Activated naive CD8-positive, alpha-beta T cell treated with anti-CD3 and anti-CD28 coated beads for 36 hours (primary cell): ENCODE data around the gene MXRA7. TPM values are rescaled to one million over a fixed set of nuclear protein-coding genes. Genes with fewer than 3 reads are reported as not detected.
"Not testable (repeated sequence)": the region's sequence is repeated elsewhere in the genome, so short reads cannot be mapped to it uniquely, and the experiment has no call there.

Experiments
- DNase-seq: peaks from one replicate; pipeline ENCODE4 v3.0.0; 2021
- H3K27ac Mint-ChIP-seq: one replicate; pipeline ENCODE4 v1.8.0; 2022; ENCODE audit warnings: mild to moderate bottlenecking, moderate library complexity, mixed read lengths
- H3K27me3 Mint-ChIP-seq: one replicate; pipeline ENCODE4 v1.8.0; 2022; ENCODE audit warnings: mild to moderate bottlenecking, mixed read lengths
- H3K36me3 Mint-ChIP-seq: one replicate; pipeline ENCODE4 v1.8.0; 2021; ENCODE audit warnings: mild to moderate bottlenecking, mixed read lengths
- H3K4me1 Mint-ChIP-seq: one replicate; pipeline ENCODE4 v1.8.0; 2021; ENCODE audit warnings: mixed read lengths
- H3K4me3 Mint-ChIP-seq: one replicate; pipeline ENCODE4 v1.8.0; 2022; ENCODE audit warnings: mild to moderate bottlenecking, moderate library complexity, mixed read lengths
- H3K9me3 Mint-ChIP-seq: one replicate; pipeline ENCODE4 v1.8.0; 2022; ENCODE audit warnings: mixed read lengths
- total RNA-seq, 2 experiments: library from RNA; stranded (reverse); gene quantifications; one replicate each; pipeline ENCODE4 v1.2.3, GENCODE V29; 2021

The MXRA7 gene
- total RNA-seq, 2 experiments from 2014 or later, result 13.7 to 14.8 TPM

DNA sequence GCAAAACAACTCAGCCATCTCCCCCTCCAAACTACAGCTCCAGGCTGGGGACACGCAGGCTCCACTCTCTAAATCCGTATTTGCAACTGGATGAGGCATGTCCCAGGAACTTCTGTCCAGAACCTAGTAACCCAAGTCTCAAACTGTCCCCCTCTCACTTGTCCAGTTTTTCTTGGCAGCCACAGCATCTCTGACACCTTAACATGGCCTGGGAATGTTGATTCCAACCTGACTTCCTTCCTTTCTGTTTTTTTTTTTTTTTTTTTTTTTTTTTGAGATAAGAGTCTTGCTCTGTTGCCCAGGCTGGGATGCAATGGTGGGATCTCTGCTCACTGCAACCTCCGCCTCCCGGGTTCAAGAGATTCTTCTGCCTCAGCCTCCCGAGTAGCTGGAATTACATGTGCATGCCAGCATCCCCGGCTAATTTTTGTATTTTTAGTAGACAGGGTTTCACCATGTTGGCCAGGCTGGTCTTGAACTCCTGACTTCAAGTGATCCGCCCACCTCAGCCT, 12.2 kb downstream of the MXRA7 start:
- not testable (repeated sequence) for H3K27me3 Mint-ChIP-seq, H3K4me3 Mint-ChIP-seq, H3K27ac Mint-ChIP-seq, H3K9me3 Mint-ChIP-seq, H3K4me1 Mint-ChIP-seq, DNase-seq, H3K36me3 Mint-ChIP-seq

- H3K27me3 Mint-ChIP-seq, result no peaks in the 10 kb centered on the region
- H3K4me3 Mint-ChIP-seq, result no peak overlapping the region
- no peaks in the 10 kb centered on the region for H3K36me3 Mint-ChIP-seq
- no peak overlapping the region for H3K27ac Mint-ChIP-seq
- no peaks in the 10 kb centered on the region for H3K9me3 Mint-ChIP-seq
- H3K4me1 Mint-ChIP-seq, result no peaks in the 10 kb centered on the region
- DNase-seq, result no peak
Observed at GRCh38 chr17:76697702-76698465, 12.9 kb downstream of the MXRA7 start.

DNA sequence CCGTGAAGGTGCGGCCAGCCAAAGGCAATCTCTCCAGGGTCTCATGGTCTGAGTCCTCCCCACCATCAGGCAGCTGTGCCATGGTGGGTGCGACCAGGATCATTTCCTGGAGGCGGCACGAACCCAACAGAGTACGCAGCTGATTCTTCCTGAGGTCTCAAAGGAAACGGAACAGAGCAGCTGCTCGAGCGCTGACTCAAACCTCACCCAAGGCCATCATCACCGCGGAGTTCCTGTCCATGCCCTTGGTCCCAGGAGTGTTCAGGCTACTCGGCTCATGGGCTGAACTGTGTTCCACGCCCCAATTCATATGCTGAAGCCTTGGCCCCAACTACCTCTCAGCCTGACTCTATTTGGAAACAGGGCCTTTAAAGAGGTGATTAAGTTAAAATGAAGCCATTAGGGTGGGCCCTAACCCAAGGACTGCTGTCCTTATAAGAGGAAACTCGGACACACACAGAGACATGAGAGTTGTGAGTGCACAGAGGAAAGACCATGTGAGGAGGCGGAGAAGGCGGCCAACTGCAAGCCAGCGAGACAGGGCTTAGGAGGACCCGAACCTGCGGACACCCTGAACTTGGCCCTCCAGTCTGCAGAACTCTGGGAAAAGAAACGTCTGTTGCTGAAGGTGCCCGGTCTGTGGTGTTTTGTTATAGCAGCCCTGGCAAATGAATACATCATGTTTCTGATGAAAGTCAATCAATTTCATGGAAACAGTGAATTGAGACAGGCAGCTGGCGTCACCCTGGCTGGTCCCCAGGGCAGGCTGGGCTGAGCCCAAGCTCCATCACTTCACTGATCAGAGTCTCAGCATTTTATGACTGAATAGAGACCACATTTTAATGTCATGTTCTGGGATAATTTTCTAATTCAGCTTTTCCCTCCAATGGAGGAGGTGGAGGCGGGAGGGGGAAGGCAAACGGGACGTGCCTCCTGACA, 13.7 kb downstream of the MXRA7 start:
- no peaks in the 10 kb centered on the region for H3K9me3 Mint-ChIP-seq
- H3K4me1 Mint-ChIP-seq, result no peaks in the 10 kb centered on the region
- DNase-seq, result no peak
- no peaks in the 10 kb centered on the region for H3K36me3 Mint-ChIP-seq
- no peak overlapping the region for H3K27ac Mint-ChIP-seq
- no peak overlapping the region for H3K4me3 Mint-ChIP-seq
- H3K27me3 Mint-ChIP-seq, result no peaks in the 10 kb centered on the region

DNA sequence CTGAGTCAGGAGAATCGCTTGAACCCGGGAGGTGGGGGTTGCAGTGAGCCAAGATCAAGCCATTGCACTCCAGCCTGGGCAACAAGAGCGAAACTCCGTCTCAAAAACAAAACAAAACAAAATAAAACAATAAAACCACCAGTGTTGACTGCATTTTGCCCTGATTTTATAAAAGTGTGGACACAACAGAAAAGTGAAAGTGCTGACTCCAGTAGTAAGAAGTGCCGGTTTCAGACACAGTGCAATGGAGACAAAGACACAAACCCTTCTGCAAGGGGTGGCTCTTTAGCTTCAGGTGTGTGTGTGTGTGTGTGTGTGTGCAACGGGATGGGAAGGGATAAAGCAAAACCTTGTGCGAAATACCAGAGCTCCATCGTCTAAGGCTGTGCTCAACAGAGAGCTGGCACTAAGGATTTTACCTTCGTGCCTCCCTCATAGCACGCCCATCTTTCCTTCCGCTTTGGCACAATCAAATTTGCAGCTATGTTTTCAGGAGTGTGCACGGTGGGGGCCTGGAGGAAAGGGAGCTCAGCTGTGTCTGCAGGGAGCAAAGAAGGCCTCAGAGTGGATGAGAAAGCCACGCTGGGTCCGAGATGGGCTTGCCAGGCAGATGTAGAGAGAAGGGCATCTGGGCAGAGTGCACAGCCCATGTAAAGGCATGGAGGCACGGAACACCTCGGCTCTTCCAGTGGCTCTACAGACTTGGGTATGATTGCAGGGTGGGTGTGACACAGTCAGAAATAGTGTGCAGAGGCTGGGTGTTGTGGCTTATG, 15.5 kb downstream of the MXRA7 start:
- no peak overlapping the region for H3K4me3 Mint-ChIP-seq
- H3K4me1 Mint-ChIP-seq, result no peaks in the 10 kb centered on the region
- no peaks in the 10 kb centered on the region for H3K36me3 Mint-ChIP-seq
- DNase-seq, result no peak
- H3K27me3 Mint-ChIP-seq, result no peaks in the 10 kb centered on the region
- no peaks in the 10 kb centered on the region for H3K9me3 Mint-ChIP-seq
- H3K27ac Mint-ChIP-seq, result no peak overlapping the region

DNA sequence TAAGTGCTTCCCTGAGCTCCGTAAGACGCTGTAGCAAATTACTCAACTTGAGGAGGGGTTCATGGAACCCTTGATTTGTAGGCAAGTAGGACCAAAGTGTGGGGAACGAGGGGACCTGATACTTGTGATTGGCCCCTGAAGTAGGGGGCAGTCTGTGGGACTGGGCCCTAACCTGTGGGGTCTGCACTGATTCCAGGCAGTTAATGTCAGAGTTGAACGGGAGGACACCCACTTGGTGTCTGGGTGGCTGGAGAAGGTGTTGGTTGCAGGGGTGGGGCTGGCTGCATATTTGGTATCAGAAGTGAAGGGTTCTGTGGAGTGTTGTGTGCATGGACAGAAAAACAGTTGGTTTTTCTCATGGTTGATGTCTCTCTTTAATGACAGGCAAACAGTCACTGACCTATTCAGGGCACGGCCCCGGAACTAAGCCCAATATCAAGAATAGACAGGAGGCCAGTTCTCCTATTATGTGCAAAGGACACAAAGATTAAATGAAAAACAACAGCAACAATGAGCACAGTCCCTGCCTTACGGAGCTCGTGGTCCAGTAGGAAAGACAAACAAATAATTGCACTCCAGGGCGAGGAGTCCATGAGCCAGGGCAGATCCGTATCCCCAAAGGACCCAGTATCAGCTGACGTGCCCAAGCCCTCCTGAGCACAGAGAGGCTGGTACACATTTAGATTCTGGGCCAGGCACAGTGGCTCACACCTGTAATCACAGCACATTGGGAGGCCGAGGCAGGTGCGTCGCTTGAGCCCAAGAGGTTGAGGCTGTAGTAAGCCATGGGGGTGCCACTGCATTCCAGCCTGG, 19.2 kb downstream of the MXRA7 start:
- Mint-ChIP-seq H3K4me1 (no peaks in the 10 kb centered on the region), H3K4me3 (no peak overlapping the region), H3K9me3 (no peaks in the 10 kb centered on the region), H3K36me3 (no peaks in the 10 kb centered on the region), H3K27me3 (no peaks in the 10 kb centered on the region), H3K27ac (no peak overlapping the region)
- DNase-seq, result no peak

DNA sequence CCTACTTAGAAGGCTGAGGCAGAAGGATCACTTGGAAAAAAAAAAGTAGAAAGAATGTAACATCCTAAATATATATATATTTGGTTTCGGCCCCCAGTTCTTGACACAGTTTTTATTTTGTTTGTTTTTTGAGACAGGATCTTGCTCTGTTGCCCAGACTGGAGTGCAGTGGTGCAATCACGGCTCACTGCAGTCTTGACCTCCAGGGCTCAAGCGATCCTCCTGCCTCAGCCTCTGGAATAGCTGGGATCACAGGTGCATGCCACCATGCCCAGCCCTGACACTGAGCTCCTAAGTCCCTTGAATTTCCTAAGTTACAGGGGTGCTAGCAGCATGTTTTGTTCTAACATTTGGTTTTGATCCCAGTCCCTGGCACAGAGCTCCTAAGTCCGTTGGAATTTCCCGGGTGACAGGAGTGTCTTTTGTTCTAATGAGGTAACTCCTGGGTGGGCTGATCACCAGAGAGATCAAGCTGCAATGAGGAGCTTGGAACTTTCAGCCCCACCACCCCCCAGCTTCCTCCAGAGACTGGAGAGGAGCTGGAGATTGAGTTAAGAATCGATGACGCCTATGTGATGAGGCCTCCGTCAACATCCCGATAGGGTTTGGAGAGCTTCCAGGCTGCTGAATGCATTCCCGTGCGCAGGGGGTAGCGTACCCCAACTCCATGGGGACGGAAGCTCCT, 20.0 kb downstream of the MXRA7 start:
- Mint-ChIP-seq H3K9me3 (no peaks in the 10 kb centered on the region), H3K4me3 (no peak overlapping the region), H3K27ac (no peak overlapping the region), H3K27me3 (no peaks in the 10 kb centered on the region), H3K4me1 (no peaks in the 10 kb centered on the region), H3K36me3 (no peaks in the 10 kb centered on the region)
- no peak for DNase-seq

DNA sequence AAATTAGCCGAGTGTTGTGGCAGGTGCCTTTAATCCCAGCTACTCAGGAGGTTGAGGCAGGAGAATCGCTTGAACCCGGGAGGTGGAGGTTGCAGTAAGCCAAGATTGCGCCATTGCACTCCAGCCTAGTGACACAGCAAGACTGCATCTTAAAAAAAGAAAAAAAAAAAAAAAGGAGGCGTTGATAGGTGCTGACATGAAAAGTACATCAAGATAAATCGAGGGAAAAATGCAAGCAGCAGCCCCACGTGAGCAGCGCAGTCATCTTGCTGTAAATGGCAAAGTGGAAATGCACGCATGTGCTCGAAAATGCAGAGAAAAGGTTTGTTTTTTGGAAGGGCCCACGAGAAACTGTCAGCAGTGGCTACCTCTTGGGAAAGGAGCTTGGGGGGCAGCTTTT, 20.9 kb downstream of the MXRA7 start:
- no peak overlapping the region for H3K27ac Mint-ChIP-seq
- no peaks in the 10 kb centered on the region for H3K9me3 Mint-ChIP-seq
- no peaks in the 10 kb centered on the region for H3K27me3 Mint-ChIP-seq
- H3K4me3 Mint-ChIP-seq, result no peak overlapping the region
- H3K36me3 Mint-ChIP-seq, result no peaks in the 10 kb centered on the region
- DNase-seq, result no peak
- no peaks in the 10 kb centered on the region for H3K4me1 Mint-ChIP-seq

GRCh38 chr17:76688165-76688622, 22.6 kb downstream of the MXRA7 start:
- Mint-ChIP-seq H3K36me3 (no peaks in the 10 kb centered on the region), H3K27ac (no peak overlapping the region), H3K4me1 (no peaks in the 10 kb centered on the region), H3K27me3 (no peaks in the 10 kb centered on the region), H3K4me3 (no peak overlapping the region), H3K9me3 (no peaks in the 10 kb centered on the region)
- no peak for DNase-seq

DNA sequence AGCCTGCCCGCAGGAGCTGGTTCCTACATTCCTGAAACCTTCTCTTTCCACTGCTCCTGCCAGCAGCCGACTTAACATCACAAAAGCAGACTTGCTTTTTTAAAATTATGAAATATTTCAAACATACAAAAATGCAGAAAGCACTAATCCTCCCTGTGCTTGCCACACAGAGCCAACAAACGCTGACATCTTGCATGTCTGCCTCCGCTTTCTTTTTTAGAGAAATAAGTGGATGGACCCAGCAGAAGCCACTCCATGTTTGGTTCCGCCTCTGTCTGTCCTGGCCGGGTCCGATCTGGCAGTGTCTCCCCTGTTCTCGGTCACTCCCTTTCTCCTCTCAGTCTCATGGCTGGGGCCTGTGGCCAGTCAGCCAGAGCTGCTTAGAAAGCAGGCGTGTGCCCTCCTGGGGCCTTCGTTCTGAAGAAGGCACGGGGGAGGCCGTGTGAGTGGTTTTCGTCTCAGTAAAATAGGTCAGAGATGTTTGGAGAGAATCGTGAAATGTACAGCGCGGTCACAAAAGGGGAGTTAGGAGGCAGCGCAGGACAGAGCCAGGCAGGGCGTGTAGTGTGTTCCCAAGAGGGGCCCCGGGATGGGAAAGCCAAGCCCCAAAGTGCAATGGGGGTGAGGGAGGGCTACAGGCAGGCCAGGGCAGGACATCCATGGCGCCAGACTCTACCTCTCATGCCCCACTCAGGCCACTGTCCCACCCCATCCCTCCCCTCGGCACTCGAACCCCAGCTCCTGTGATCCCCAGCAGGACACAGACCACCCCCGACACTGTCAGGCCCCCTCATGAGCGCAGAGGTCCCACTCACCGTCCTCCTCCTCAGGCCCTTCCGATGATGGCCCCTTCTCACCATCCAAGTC, 23.2 kb downstream of the MXRA7 start:
- Mint-ChIP-seq H3K27me3 (no peaks in the 10 kb centered on the region), H3K36me3 (no peaks in the 10 kb centered on the region), H3K4me1 (no peaks in the 10 kb centered on the region)

DNA sequence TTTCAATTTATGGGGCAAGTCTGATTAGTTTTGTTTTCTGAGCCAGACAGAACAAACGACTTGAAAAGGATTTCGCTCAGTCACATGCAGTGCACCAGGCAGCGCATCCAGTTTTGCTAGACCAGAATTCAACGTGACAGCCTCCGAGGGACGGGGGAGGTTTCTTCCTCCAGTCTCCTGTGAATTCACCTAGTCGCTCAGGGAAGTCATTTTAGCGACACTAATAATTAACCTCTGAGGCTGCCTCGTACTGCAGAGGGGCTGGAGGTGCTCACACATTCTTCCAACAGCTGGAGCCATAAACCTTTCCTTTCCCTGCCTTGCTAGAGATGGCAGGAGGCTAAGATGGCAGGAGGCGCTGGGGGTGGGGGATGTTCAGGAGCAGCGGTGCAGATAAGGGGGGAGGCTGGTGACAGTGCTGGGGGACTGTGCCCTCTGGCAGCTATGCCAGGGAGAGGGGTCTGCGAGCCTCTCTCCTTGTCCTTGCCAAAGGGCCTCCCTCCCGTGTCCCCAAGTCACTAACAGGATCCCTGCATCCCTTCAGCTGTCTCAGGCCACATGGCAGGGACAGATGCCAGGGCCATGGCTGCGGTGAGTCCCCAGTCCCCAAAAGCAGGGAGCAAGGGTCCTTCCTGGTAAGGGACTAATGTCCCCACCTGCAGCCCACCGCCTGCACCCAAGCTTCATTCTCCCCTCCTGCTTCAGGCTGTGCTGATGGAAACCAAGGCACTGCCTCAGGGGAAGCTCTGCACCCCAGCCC, 24.0 kb downstream of the MXRA7 start:
- Mint-ChIP-seq H3K4me1 (no peaks in the 10 kb centered on the region), H3K36me3 (no peaks in the 10 kb centered on the region), H3K9me3 (no peaks in the 10 kb centered on the region), H3K27me3 (no peaks in the 10 kb centered on the region), H3K4me3 (no peak overlapping the region), H3K27ac (no peak overlapping the region)
- no peak for DNase-seq

More for the DNA sequence above, 23.2 kb downstream of the MXRA7 start:
- no peak overlapping the region for H3K27ac Mint-ChIP-seq
- no peak overlapping the region for H3K4me3 Mint-ChIP-seq
- no peaks in the 10 kb centered on the region for H3K9me3 Mint-ChIP-seq
- DNase-seq, result no peak

DNA sequence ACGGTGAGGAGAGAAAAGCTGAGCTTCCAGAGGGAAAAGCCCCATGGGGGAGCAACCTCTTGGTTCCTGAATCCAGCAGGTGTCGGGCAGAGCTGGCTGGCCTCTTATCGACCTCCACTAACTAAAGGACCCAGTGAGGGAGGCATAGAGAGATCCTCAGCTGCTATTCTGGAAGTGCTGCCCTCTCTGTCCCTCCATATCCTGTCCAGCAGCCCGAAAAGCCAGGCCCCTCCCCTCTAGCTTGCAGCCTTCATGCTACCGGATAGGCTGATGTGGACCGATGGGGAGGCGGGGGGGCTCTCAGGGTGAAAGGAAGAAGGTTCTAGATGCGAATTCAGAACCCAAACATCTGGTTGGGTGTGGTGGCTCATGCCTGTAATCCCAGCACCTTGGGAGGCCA, 24.9 kb downstream of the MXRA7 start:
- Mint-ChIP-seq H3K4me3 (no peak overlapping the region), H3K27ac (no peak overlapping the region), H3K27me3 (no peaks in the 10 kb centered on the region), H3K9me3 (no peaks in the 10 kb centered on the region), H3K36me3 (no peaks in the 10 kb centered on the region), H3K4me1 (no peaks in the 10 kb centered on the region)
- DNase-seq, result no peak

- Mint-ChIP-seq H3K36me3 (no peaks in the 10 kb centered on the region), H3K4me3 (no peak overlapping the region)
Observed at GRCh38 chr17:76685366-76685765, 25.4 kb downstream of the MXRA7 start.

More at GRCh38 chr17:76685366-76685765, 25.4 kb downstream of the MXRA7 start:
- H3K27me3 Mint-ChIP-seq, result no peaks in the 10 kb centered on the region
- H3K27ac Mint-ChIP-seq, result no peak overlapping the region
- no peaks in the 10 kb centered on the region for H3K9me3 Mint-ChIP-seq
- no peaks in the 10 kb centered on the region for H3K4me1 Mint-ChIP-seq
- no peak for DNase-seq
